Upper lobe of right lung (tissue), 1 donor: ENCODE measurements around the gene PSKH1. TPM values are rescaled to one million over a fixed set of nuclear protein-coding genes. Genes with fewer than 3 reads are reported as not detected.

ENCODE experiments used
- ATAC-seq: fragments of 200-7000 bp; cut with Tn5 transposase; one replicate; pipeline ENCODE4 v1.9.1; 2020; ENCODE audit warnings: mild to moderate bottlenecking, moderate library complexity
- DNase-seq: peaks from one replicate; pipeline ENCODE4 v3.0.0-alpha.2; 2020
- H3K27ac ChIP-seq: fragments of 200-600 bp; one replicate; pipeline ENCODE4 v1.8.0; 2022
- H3K27me3 ChIP-seq: fragments of 200-600 bp; one replicate; pipeline ENCODE4 v1.8.0; 2022; ENCODE audit warnings: mild to moderate bottlenecking
- H3K36me3 ChIP-seq: fragments of 200-600 bp; one replicate; pipeline ENCODE4 v1.8.0; 2022
- H3K4me1 ChIP-seq: fragments of 200-600 bp; one replicate; pipeline ENCODE4 v1.8.0; 2022
- H3K4me3 ChIP-seq: fragments of 200-600 bp; one replicate; pipeline ENCODE4 v1.8.0; 2022; ENCODE audit warnings: mild to moderate bottlenecking
- H3K9me3 ChIP-seq: fragments of 200-600 bp; one replicate; pipeline ENCODE4 v1.8.0; 2022
- CTCF ChIP-seq: fragments of 200-600 bp; IDR thresholded peaks from one replicate; pipeline ENCODE4 v1.8.0; 2022; ENCODE audit warnings: antibody characterized with exemption
- intact Hi-C: fragments of 100-400 bp; cut with DNase I; formaldehyde crosslinking; loops from one replicate; pipeline ENCODE4 v1.11.0; 2022
- total RNA-seq: library from RNA; stranded (reverse); fragmentation: NEBNext Ultra II Directional; extraction: Animal tissue kit (Norgen Biotek cat#: 25700); gene quantifications from one replicate; pipeline ENCODE4 v1.2.1, GENCODE V29; 2021
- donor health status: DM: no; HTN: yes; CAD: no; lungs with severe emphysema.

PSKH1 gene
- total RNA-seq, 1 donor from 2014 or later: 29.7 TPM

GRCh38 chr16:67871256-67871655 lies 21.8 kb upstream of the PSKH1 start:
- peaks cover 21% of the 10 kb centered on the region for H3K4me1 ChIP-seq
- H3K36me3 ChIP-seq: peaks cover 51% of the 10 kb centered on the region
- ATAC-seq (no peak), DNase-seq (no peak)
- H3K9me3 ChIP-seq: no peaks in the 10 kb centered on the region
- H3K27ac ChIP-seq: no peak overlapping the region
- H3K27me3 ChIP-seq: no peaks in the 10 kb centered on the region
- no peak for TF ChIP-seq CTCF
- H3K4me3 ChIP-seq: no peak overlapping the region
- intact Hi-C loops: no loop called here

- DNase-seq (no peak), ATAC-seq (no peak)
- Histone ChIP-seq H3K27ac (peak overlapping the region; percentile 79), H3K4me1 (peaks cover 21% of the 10 kb centered on the region), H3K4me3 (peak overlapping the region; percentile 93), H3K36me3 (peaks cover 51% of the 10 kb centered on the region), H3K9me3 (no peaks in the 10 kb centered on the region), H3K27me3 (no peaks in the 10 kb centered on the region)
- TF ChIP-seq CTCF: no peak
- intact Hi-C loops: no loop called here
Measured at GRCh38 chr16:67872131-67872630, 20.9 kb upstream of the PSKH1 start.

DNA sequence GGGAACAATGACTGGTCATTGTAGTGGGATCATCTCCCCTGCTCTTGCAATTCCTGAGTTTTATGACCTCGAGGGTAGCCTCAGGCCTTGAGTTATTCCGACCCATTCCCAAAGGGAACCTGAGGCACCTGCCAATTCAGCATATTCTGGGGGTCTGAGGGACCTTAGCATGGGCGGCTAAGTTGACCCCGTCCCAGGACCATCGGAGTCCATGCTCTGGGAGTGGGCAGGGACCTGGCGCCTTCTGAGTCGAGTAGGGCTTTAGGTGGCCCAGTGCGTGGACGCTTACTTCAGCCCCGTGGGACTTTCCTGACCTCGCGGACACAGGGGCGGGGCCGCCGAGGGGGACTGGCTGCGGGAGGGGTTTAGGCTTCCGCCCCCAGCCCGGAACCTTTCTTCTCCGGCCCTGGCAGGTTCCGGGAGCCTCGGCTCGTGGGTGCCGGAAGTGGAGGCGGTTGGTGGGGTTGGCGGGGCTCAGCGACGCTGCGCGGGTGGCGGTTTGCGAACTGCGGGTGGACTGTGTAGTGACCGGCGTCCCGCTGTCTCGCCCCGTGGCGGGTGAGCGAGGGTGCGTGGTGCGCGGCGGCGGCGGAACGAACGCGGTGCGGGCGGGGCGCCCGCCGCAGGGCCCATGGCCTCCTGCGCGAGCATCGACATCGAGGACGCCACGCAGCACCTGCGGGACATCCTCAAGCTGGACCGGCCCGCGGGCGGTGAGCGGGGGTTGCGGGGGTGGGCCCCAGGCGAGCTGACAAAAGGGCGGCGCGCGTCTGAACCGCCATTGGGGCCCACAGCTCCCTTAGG lies 20.2 kb upstream of the PSKH1 start, which contains the start of gene EDC4:
Gene EDC4, plus strand, starts transcription at position 422 of the 804 bp plus-strand sequence. Its CDS starts 210 bp downstream, at position 632.
- intact Hi-C loops: no loop called here
- ATAC-seq: peak; percentile 95

GRCh38 chr16:67873435-67874370 lies 19.4 kb upstream of the PSKH1 start:
- no peaks in the 10 kb centered on the region for H3K9me3 ChIP-seq
- H3K36me3 ChIP-seq: peaks cover 51% of the 10 kb centered on the region
- H3K27me3 ChIP-seq: no peaks in the 10 kb centered on the region
- TF ChIP-seq CTCF: no peak
- intact Hi-C loops: no loop called here
- peak overlapping the region; percentile 79 for H3K27ac ChIP-seq
- peak; percentile 1 for ATAC-seq
- H3K4me1 ChIP-seq: peaks cover 21% of the 10 kb centered on the region
- no peak for DNase-seq
- H3K4me3 ChIP-seq: peak overlapping the region; percentile 93

More for the DNA sequence above, 20.2 kb upstream of the PSKH1 start, which contains the start of gene EDC4:
- Histone ChIP-seq H3K27ac (peak within 1 kb of the TSS; percentile 79), H3K9me3 (no peaks in the 10 kb centered on the region), H3K36me3 (peaks cover 51% of the 10 kb centered on the region), H3K4me3 (peak within 1 kb of the TSS; percentile 93), H3K4me1 (peaks cover 21% of the 10 kb centered on the region), H3K27me3 (no peaks in the 10 kb centered on the region)
- no peak for TF ChIP-seq CTCF
- DNase-seq: peak; percentile 93

GRCh38 chr16:67874372-67874771 lies 18.7 kb upstream of the PSKH1 start:
- no peaks in the 10 kb centered on the region for H3K9me3 ChIP-seq
- ATAC-seq (no peak), DNase-seq (no peak)
- H3K4me1 ChIP-seq: peaks cover 21% of the 10 kb centered on the region
- TF ChIP-seq CTCF: no peak
- intact Hi-C loops: no loop called here
- peak overlapping the region; percentile 93 for H3K4me3 ChIP-seq
- no peaks in the 10 kb centered on the region for H3K27me3 ChIP-seq
- peaks cover 54% of the 10 kb centered on the region for H3K36me3 ChIP-seq
- H3K27ac ChIP-seq: no peak overlapping the region
